ENCODE data around the gene GTF3C2.

DNA sequence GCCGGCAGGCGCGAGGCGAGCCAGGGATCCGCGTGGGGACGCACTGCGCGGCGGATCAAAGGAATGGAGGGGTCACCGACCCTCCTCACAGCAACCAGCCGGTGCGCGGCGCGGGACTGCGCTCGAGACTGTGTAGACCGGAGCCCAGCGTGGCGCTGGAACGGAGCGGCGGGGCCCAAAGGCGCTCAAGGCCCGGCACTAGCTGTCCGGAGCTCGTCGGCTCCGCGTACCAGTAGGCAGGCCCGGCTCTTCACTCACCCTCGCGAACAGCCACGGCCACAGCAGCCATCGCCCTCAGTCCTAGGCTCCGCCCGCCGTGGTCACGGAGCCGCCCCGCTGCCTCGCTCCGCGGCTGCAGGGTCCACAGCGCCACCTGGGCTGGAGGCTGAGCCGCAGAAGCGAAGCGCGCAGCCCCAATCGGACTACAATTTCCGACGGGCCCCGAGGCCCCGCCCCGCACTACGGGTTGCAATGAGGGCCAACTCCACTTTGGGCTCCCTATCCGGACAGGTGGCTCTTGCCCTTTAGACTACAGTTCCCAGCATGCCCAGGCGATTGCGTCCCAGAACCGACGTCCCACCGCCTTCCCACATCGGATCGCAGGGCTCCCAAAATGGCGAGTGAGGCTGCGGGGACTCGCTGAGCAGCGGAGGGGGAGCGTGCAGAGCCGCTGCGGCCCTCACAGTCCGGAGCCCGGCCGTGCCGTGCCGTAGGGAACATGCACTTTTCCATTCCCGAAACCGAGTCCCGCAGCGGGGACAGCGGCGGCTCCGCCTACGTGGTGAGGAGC is 13.7 kb upstream of the GTF3C2 start, which contains the start of the genes EIF2B4 and SNX17:
- TF ChIP-seq POLR2A (IDR thresholded peaks at IDR 0.05; ENCODE audit: low read length) = peak; percentile 89
- no peak for TF ChIP-seq GATA1 (IDR thresholded peaks at IDR 0.05; ENCODE audit: low read depth, low read length)
